ENCODE measurements around the gene FRMD3.

The FRMD3 gene

GRCh38 chr9:83431101-83432060, 106.8 kb downstream of the FRMD3 start:
- no peak for DNase-seq

GRCh38 chr9:83430681-83431080, 107.5 kb downstream of the FRMD3 start:
- DNase-seq: no peak

- no peak for DNase-seq
Measured at GRCh38 chr9:83429229-83429628, 109.0 kb downstream of the FRMD3 start.

GRCh38 chr9:83425240-83425639, 113.0 kb downstream of the FRMD3 start:
- no peak for DNase-seq

GRCh38 chr9:83424831-83425230, 113.4 kb downstream of the FRMD3 start:
- DNase-seq: no peak

GRCh38 chr9:83423815-83424707, 114.1 kb downstream of the FRMD3 start:
- no peak for DNase-seq

GRCh38 chr9:83422527-83422926, 115.7 kb downstream of the FRMD3 start:
- DNase-seq: no peak

GRCh38 chr9:83420486-83420885, 117.7 kb downstream of the FRMD3 start:
- no peak for DNase-seq

- no peak for DNase-seq
Measured at GRCh38 chr9:83419961-83420360, 118.2 kb downstream of the FRMD3 start.

GRCh38 chr9:83418283-83418682, 119.9 kb downstream of the FRMD3 start:
- DNase-seq: no peak

- no peak for DNase-seq
Measured at GRCh38 chr9:83413367-83413766, 124.8 kb downstream of the FRMD3 start.

GRCh38 chr9:83410701-83411100, 127.5 kb downstream of the FRMD3 start:
- DNase-seq: no peak

- no peak for DNase-seq
Measured at GRCh38 chr9:83406921-83407320, 131.3 kb downstream of the FRMD3 start.

GRCh38 chr9:83405759-83406158, 132.4 kb downstream of the FRMD3 start:
- DNase-seq: no peak

- DNase-seq: no peak
Measured at GRCh38 chr9:83403527-83404238, 134.5 kb downstream of the FRMD3 start.

- no peak for DNase-seq
Measured at GRCh38 chr9:83401328-83401900, 136.8 kb downstream of the FRMD3 start.

- DNase-seq: no peak
Measured at GRCh38 chr9:83396813-83397212, 141.4 kb downstream of the FRMD3 start.

- no peak for DNase-seq
Measured at GRCh38 chr9:83396342-83396741, 141.9 kb downstream of the FRMD3 start.

GRCh38 chr9:83392228-83392627, 146.0 kb downstream of the FRMD3 start:
- no peak for DNase-seq

- DNase-seq: no peak
Measured at GRCh38 chr9:83388346-83388745, 149.9 kb downstream of the FRMD3 start.

- no peak for DNase-seq
Measured at GRCh38 chr9:83387401-83388185, 150.6 kb downstream of the FRMD3 start.

GRCh38 chr9:83385317-83385716, 152.9 kb downstream of the FRMD3 start:
- DNase-seq: no peak

Measured in activated effector memory CD4-positive, alpha-beta T cell treated with Interleukin-2 at 50 U/mL for 16 hours (primary cell).